ENCODE results near the gene C5AR2.
"Not testable (repeated sequence)": the region's sequence is repeated elsewhere in the genome, so short reads cannot be mapped to it uniquely, and the experiment has no call there.

Gene C5AR2

DNA sequence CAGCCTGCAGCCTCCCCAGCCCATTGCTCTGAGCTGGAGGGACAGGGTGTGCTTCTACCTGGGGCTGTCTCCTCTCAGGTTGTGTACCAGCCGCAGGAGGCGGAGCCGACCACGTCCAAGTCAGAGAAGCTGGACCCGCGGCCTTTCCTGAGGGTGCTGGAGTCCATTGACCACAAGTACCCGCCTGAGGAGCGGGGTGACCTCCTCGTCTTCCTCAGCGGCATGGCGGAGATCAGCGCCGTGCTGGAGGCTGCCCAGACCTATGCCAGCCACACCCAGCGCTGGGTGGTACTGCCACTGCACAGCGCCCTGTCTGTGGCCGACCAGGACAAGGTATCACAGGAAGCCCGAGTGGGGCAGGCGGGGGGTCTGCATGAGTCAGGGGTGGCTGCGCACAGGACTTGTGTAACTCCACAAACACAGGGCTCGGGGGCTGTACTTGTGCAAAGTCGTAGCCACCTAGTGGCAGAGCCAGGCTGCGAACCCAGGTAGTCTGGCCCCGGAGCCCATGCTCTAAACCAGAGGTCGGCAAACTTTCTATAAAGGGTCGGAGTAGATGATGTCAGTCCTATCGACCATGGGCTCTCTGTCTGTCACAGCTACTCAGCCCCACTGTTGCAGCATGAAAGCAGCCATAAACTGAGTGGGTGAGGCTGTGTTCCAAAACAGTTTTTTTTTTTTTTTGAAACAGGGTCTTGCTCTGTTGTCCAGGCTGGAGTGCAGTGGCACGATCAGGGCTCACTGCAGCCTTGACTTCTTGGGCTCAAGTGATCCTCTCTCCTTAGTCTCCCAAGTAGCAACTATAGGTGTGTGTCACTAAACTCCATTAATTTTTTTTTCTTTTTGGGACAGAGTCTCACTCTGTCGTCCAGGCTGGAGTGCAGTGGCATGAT is 26.1 kb downstream of the C5AR2 start:
- Histone ChIP-seq H2AFZ (ENCODE audit: low read depth, low read length) (no peak overlapping the region), H3K4me3 (ENCODE audit: low read length) (no peak overlapping the region), H3K4me1 (ENCODE audit: low read length) (no peaks in the 10 kb centered on the region), H3K27ac (ENCODE audit: low read length) (no peak overlapping the region), H3K9ac (ENCODE audit: low read length) (no peak overlapping the region), H3K27me3 (ENCODE audit: low read depth, low read length) (no peaks in the 10 kb centered on the region), H3K36me3 (replicated peaks; ENCODE audit: low read depth, low read length) (peaks cover 63% of the 10 kb centered on the region), H4K20me1 (ENCODE audit: insufficient read depth, low read length) (no peaks in the 10 kb centered on the region), H3K79me2 (ENCODE audit: low read length) (peaks cover 10% of the 10 kb centered on the region), H3K9me3 (ENCODE audit: insufficient read depth, low read length) (no peaks in the 10 kb centered on the region), H3K4me2 (ENCODE audit: low read length) (no peak overlapping the region)
- TF ChIP-seq, protein P1, sequence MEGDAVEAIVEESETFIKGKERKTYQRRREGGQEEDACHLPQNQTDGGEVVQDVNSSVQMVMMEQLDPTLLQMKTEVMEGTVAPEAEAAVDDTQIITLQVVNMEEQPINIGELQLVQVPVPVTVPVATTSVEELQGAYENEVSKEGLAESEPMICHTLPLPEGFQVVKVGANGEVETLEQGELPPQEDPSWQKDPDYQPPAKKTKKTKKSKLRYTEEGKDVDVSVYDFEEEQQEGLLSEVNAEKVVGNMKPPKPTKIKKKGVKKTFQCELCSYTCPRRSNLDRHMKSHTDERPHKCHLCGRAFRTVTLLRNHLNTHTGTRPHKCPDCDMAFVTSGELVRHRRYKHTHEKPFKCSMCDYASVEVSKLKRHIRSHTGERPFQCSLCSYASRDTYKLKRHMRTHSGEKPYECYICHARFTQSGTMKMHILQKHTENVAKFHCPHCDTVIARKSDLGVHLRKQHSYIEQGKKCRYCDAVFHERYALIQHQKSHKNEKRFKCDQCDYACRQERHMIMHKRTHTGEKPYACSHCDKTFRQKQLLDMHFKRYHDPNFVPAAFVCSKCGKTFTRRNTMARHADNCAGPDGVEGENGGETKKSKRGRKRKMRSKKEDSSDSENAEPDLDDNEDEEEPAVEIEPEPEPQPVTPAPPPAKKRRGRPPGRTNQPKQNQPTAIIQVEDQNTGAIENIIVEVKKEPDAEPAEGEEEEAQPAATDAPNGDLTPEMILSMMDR (IDR thresholded peaks at IDR 0.05; ENCODE audit: low read depth, low read length): no peak
- no peak for TF ChIP-seq EZH2phosphoT487 (IDR thresholded peaks at IDR 0.05; ENCODE audit: low read depth)

DNA sequence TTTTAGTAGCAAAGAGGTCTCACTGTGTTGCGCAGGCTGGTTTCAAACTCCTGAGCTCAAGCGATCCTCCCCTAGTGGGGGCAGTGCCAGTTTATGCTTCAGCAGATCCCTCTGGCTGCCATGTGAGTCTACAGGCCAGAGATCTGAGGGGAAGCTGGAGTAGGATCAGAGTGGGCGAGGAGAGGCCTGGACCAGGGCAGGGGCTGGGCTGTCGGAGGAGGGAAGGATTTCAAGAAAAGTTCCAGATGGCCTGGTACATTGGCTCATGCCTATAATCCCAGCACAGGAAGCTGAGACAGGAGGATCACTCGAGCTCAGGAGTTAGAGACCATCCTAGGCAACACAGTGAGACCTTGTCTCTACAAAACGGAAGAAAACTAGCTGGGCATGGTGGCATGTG is 27.0 kb downstream of the C5AR2 start:
- H2AFZ ChIP-seq (ENCODE audit: low read depth, low read length): no peak overlapping the region
- H3K4me1 ChIP-seq (ENCODE audit: low read length): no peaks in the 10 kb centered on the region
- no peak overlapping the region for H3K4me3 ChIP-seq (ENCODE audit: low read length)
- H3K27me3 ChIP-seq (ENCODE audit: low read depth, low read length): no peaks in the 10 kb centered on the region
- peaks cover 61% of the 10 kb centered on the region for H3K36me3 ChIP-seq (replicated peaks; ENCODE audit: low read depth, low read length)
- H4K20me1 ChIP-seq (ENCODE audit: insufficient read depth, low read length): no peaks in the 10 kb centered on the region
- no peaks in the 10 kb centered on the region for H3K9me3 ChIP-seq (ENCODE audit: insufficient read depth, low read length)
- H3K4me2 ChIP-seq (ENCODE audit: low read length): no peak overlapping the region
- no peak overlapping the region for H3K27ac ChIP-seq (ENCODE audit: low read length)
- H3K79me2 ChIP-seq (ENCODE audit: low read length): peaks cover 3% of the 10 kb centered on the region; the same call in 1 of the 2 replicates
- TF ChIP-seq, protein P1 (IDR thresholded peaks at IDR 0.05; ENCODE audit: low read depth, low read length): no peak
- TF ChIP-seq EZH2phosphoT487 (IDR thresholded peaks at IDR 0.05; ENCODE audit: low read depth): no peak
- H3K9ac ChIP-seq (ENCODE audit: low read length): no peak overlapping the region

DNA sequence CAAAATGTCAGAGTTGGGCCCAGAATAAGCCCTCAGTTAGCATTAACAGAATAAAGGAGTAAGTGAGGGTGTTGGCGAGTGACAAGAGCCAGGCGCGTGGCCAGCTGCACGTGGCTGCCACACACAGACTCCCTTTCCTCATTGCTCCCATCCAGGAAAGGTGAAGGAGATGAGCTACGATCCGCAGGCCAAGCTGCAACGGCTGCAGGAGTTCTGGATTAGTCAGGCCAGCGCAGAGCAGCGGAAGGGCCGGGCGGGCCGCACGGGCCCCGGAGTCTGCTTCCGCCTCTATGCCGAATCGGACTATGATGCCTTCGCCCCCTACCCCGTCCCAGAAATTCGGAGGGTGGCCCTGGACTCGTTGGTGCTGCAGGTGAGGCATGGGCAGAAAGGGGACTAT is 30.3 kb downstream of the C5AR2 start:
- Histone ChIP-seq H4K20me1 (ENCODE audit: insufficient read depth, low read length) (no peaks in the 10 kb centered on the region), H3K4me3 (ENCODE audit: low read length) (no peak overlapping the region), H3K9me3 (ENCODE audit: insufficient read depth, low read length) (no peaks in the 10 kb centered on the region), H3K36me3 (replicated peaks; ENCODE audit: low read depth, low read length) (peaks cover 46% of the 10 kb centered on the region), H3K9ac (ENCODE audit: low read length) (no peak overlapping the region), H3K27ac (ENCODE audit: low read length) (no peak overlapping the region), H2AFZ (ENCODE audit: low read depth, low read length) (no peak overlapping the region), H3K79me2 (ENCODE audit: low read length) (no peaks in the 10 kb centered on the region), H3K4me1 (ENCODE audit: low read length) (no peaks in the 10 kb centered on the region), H3K27me3 (ENCODE audit: low read depth, low read length) (no peaks in the 10 kb centered on the region), H3K4me2 (ENCODE audit: low read length) (no peak overlapping the region)
- TF ChIP-seq, protein P1 (IDR thresholded peaks at IDR 0.05; ENCODE audit: low read depth, low read length): no peak
- no peak for TF ChIP-seq EZH2phosphoT487 (IDR thresholded peaks at IDR 0.05; ENCODE audit: low read depth)

DNA sequence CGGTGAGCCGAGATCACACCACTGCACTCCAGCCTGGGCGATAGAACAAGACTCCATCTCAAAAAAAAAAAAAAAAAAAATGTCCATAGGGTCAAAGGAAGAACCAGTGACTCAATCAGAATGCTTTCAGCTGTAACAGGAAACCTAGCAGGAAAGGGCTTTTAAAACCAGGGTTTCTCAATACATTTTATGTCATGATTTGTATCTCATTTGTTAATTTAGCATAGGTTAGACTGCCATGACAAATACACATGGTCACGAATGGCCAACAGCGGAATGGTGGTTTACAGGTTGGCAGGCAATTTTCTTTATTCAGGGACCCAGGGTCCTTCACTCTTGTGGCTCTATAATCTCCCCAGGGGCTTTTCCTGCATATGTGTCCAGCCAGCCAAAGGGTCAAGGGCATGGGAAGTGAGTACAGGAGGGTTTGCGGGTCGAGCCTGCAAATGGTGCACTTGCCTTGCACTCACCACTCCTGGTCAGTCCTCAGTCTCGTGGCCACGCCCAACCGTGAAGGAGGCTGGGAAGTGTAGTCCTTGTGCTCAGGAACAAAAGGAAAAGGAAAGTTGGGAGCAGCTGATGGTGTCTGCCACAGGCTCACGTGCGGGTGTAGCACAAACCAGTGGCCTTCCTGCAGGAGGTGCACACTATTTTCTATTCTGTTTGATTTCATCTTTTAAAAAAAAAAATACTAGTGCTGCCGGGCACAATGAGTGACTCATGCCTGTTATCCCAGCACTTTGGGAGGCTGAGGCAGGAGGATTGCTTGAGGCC is 32.0 kb downstream of the C5AR2 start:
- Histone ChIP-seq H3K36me3 (replicated peaks; ENCODE audit: low read depth, low read length) (peaks cover 33% of the 10 kb centered on the region), H3K9ac (ENCODE audit: low read length) (no peak overlapping the region), H3K4me1 (ENCODE audit: low read length) (no peaks in the 10 kb centered on the region), H3K4me3 (ENCODE audit: low read length) (no peak overlapping the region), H3K27ac (ENCODE audit: low read length) (no peak overlapping the region), H4K20me1 (ENCODE audit: insufficient read depth, low read length) (no peaks in the 10 kb centered on the region), H3K27me3 (ENCODE audit: low read depth, low read length) (no peaks in the 10 kb centered on the region), H3K4me2 (ENCODE audit: low read length) (no peak overlapping the region), H3K9me3 (ENCODE audit: insufficient read depth, low read length) (no peaks in the 10 kb centered on the region), H3K79me2 (ENCODE audit: low read length) (no peaks in the 10 kb centered on the region), H2AFZ (ENCODE audit: low read depth, low read length) (no peak overlapping the region)
- TF ChIP-seq, protein P1 (IDR thresholded peaks at IDR 0.05; ENCODE audit: low read depth, low read length): no peak
- no peak for TF ChIP-seq EZH2phosphoT487 (IDR thresholded peaks at IDR 0.05; ENCODE audit: low read depth)

DNA sequence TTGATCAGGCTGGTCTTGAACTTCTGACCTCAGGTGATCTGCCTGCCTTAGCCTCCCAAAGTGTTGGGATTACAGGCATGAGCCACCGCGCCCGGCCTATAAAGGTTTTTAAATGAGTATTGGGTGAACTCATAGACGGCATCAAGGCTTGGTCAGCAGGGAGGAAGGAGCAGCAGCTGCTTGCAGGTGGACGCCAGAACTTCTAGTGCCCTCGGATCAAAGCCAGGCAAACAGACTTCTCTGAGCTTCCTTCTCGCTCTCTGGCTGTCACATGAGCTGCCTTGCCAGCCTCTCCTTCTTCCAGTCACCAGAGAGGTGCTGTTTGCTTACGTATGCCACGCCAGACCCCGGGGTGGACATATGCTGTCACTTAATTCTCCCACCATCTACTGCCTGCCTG is 33.5 kb downstream of the C5AR2 start:
- H3K36me3 ChIP-seq (replicated peaks; ENCODE audit: low read depth, low read length): peaks cover 34% of the 10 kb centered on the region
- H3K4me2 ChIP-seq (ENCODE audit: low read length); H3K9me3 ChIP-seq (ENCODE audit: insufficient read depth, low read length); H3K4me1 ChIP-seq (ENCODE audit: low read length); H2AFZ ChIP-seq (ENCODE audit: low read depth, low read length); H3K27me3 ChIP-seq (ENCODE audit: low read depth, low read length); H4K20me1 ChIP-seq (ENCODE audit: insufficient read depth, low read length); H3K4me3 ChIP-seq (ENCODE audit: low read length); H3K27ac ChIP-seq (ENCODE audit: low read length); H3K9ac ChIP-seq (ENCODE audit: low read length); H3K79me2 ChIP-seq (ENCODE audit: low read length): not testable (repeated sequence)
